Measurements from ENCODE around the gene OTOF. TPM values are rescaled to one million over a fixed set of nuclear protein-coding genes. Genes with fewer than 3 reads are reported as not detected.

Gene OTOF
- total and polyA plus RNA-seq, 3 experiments from 2014 or later: 1.7 to 2.6 (median 1.7) TPM

GRCh38 chr2:26442301-26442700 lies 35.6 kb downstream of the OTOF start:
- H3K9me3 Mint-ChIP-seq: peaks cover 0 to 2% (median 0%) of the 10 kb centered on the region in 5 donors
- CTCF ChIA-PET: no interaction called here
- H3K4me1 Mint-ChIP-seq: no peaks in the 10 kb centered on the region
- Histone ChIP-seq H3K4me1 (ENCODE audit: insufficient read depth, low read length) (no peaks in the 10 kb centered on the region), H3K9me3 (ENCODE audit: low read length) (no peaks in the 10 kb centered on the region), H3K27ac (ENCODE audit: low read depth, low read length) (no peak overlapping the region), H3K4me3 (ENCODE audit: low read length) (no peak overlapping the region), H3K27me3 (ENCODE audit: insufficient read depth, low read length, poor library complexity, severe bottlenecking) (no peaks in the 10 kb centered on the region), H3K36me3 (ENCODE audit: insufficient read depth, low read length) (no peaks in the 10 kb centered on the region)
- no peak overlapping the region for H3K27ac Mint-ChIP-seq
- H3K27me3 Mint-ChIP-seq: peaks cover 5 to 8% of the 10 kb centered on the region in 2 donors
- POLR2A ChIA-PET: no interaction called here
- H3K36me3 Mint-ChIP-seq: no peaks in the 10 kb centered on the region
- no peak overlapping the region for H3K4me3 Mint-ChIP-seq
- no peak for DNase-seq

GRCh38 chr2:26438926-26439325 lies 39.0 kb downstream of the OTOF start:
- H3K9me3 Mint-ChIP-seq: peaks cover 0 to 2% (median 0%) of the 10 kb centered on the region in 5 donors
- Histone ChIP-seq H3K36me3 (ENCODE audit: insufficient read depth, low read length) (no peaks in the 10 kb centered on the region), H3K27ac (ENCODE audit: low read depth, low read length) (no peak overlapping the region), H3K4me3 (ENCODE audit: low read length) (no peak overlapping the region), H3K9me3 (ENCODE audit: low read length) (no peaks in the 10 kb centered on the region), H3K4me1 (ENCODE audit: insufficient read depth, low read length) (no peaks in the 10 kb centered on the region), H3K27me3 (ENCODE audit: insufficient read depth, low read length, poor library complexity, severe bottlenecking) (no peaks in the 10 kb centered on the region)
- no peak for DNase-seq
- peaks cover 4 to 5% of the 10 kb centered on the region in 2 donors for H3K27me3 Mint-ChIP-seq
- H3K4me3 Mint-ChIP-seq: no peak overlapping the region
- no peaks in the 10 kb centered on the region for H3K4me1 Mint-ChIP-seq
- H3K27ac Mint-ChIP-seq: no peak overlapping the region
- ChIA-PET CTCF (no interaction called here), POLR2A (no interaction called here)
- H3K36me3 Mint-ChIP-seq: no peaks in the 10 kb centered on the region

GRCh38 chr2:26438526-26438925 lies 39.4 kb downstream of the OTOF start:
- Mint-ChIP-seq H3K27ac (no peak overlapping the region), H3K4me3 (no peak overlapping the region), H3K27me3 (peaks cover 4 to 5% of the 10 kb centered on the region in 2 donors), H3K4me1 (no peaks in the 10 kb centered on the region), H3K9me3 (peaks cover 0 to 2% (median 0%) of the 10 kb centered on the region in 5 donors), H3K36me3 (no peaks in the 10 kb centered on the region)
- Histone ChIP-seq H3K4me3 (ENCODE audit: low read length) (no peak overlapping the region), H3K27ac (ENCODE audit: low read depth, low read length) (no peak overlapping the region), H3K27me3 (ENCODE audit: insufficient read depth, low read length, poor library complexity, severe bottlenecking) (no peaks in the 10 kb centered on the region), H3K9me3 (ENCODE audit: low read length) (no peaks in the 10 kb centered on the region), H3K4me1 (ENCODE audit: insufficient read depth, low read length) (no peaks in the 10 kb centered on the region), H3K36me3 (ENCODE audit: insufficient read depth, low read length) (no peaks in the 10 kb centered on the region)
- ChIA-PET POLR2A (no interaction called here), CTCF (no interaction called here)
- DNase-seq: no peak

- no peak overlapping the region for H3K27ac Mint-ChIP-seq
- no peaks in the 10 kb centered on the region for H3K9me3 ChIP-seq (ENCODE audit: low read length)
- H3K4me1 Mint-ChIP-seq: no peaks in the 10 kb centered on the region
- H3K9me3 Mint-ChIP-seq: peaks cover 0 to 2% (median 0%) of the 10 kb centered on the region in 5 donors
- ChIA-PET CTCF (no interaction called here), POLR2A (no interaction called here)
- H3K4me1 ChIP-seq (ENCODE audit: insufficient read depth, low read length): no peaks in the 10 kb centered on the region
- H3K27ac ChIP-seq (ENCODE audit: low read depth, low read length): no peak overlapping the region
- H3K36me3 ChIP-seq (ENCODE audit: insufficient read depth, low read length): no peaks in the 10 kb centered on the region
- H3K4me3 Mint-ChIP-seq: no peak overlapping the region
- H3K4me3 ChIP-seq (ENCODE audit: low read length): no peak overlapping the region
- no peaks in the 10 kb centered on the region for H3K36me3 Mint-ChIP-seq
- no peak for DNase-seq
- no peaks in the 10 kb centered on the region for H3K27me3 ChIP-seq (ENCODE audit: insufficient read depth, low read length, poor library complexity, severe bottlenecking)
- H3K27me3 Mint-ChIP-seq: peaks cover 6 to 19% of the 10 kb centered on the region in 2 donors
Measured at GRCh38 chr2:26435106-26435505, 42.8 kb downstream of the OTOF start.

GRCh38 chr2:26432859-26433258 lies 45.1 kb downstream of the OTOF start:
- CTCF ChIA-PET: no interaction called here
- no peak overlapping the region for H3K4me3 Mint-ChIP-seq
- no peak for DNase-seq
- no peaks in the 10 kb centered on the region for H3K9me3 Mint-ChIP-seq
- Histone ChIP-seq H3K4me1 (ENCODE audit: insufficient read depth, low read length) (no peaks in the 10 kb centered on the region), H3K27me3 (ENCODE audit: insufficient read depth, low read length, poor library complexity, severe bottlenecking) (no peaks in the 10 kb centered on the region), H3K27ac (ENCODE audit: low read depth, low read length) (no peak overlapping the region), H3K4me3 (ENCODE audit: low read length) (no peak overlapping the region), H3K36me3 (ENCODE audit: insufficient read depth, low read length) (no peaks in the 10 kb centered on the region), H3K9me3 (ENCODE audit: low read length) (no peaks in the 10 kb centered on the region)
- H3K27ac Mint-ChIP-seq: no peak overlapping the region
- peaks cover 1 to 22% of the 10 kb centered on the region in 2 donors for H3K27me3 Mint-ChIP-seq
- POLR2A ChIA-PET: no interaction called here
- no peaks in the 10 kb centered on the region for H3K4me1 Mint-ChIP-seq
- H3K36me3 Mint-ChIP-seq: no peaks in the 10 kb centered on the region

GRCh38 chr2:26432363-26432762 lies 45.6 kb downstream of the OTOF start:
- Mint-ChIP-seq H3K4me3 (no peak overlapping the region), H3K27ac (no peak overlapping the region), H3K27me3 (peaks cover 1 to 22% of the 10 kb centered on the region in 2 donors), H3K9me3 (no peaks in the 10 kb centered on the region), H3K4me1 (no peaks in the 10 kb centered on the region), H3K36me3 (no peaks in the 10 kb centered on the region)
- H3K27ac ChIP-seq (ENCODE audit: low read depth, low read length): no peak overlapping the region
- H3K9me3 ChIP-seq (ENCODE audit: low read length): no peaks in the 10 kb centered on the region
- H3K36me3 ChIP-seq (ENCODE audit: insufficient read depth, low read length): no peaks in the 10 kb centered on the region
- H3K4me3 ChIP-seq (ENCODE audit: low read length): no peak overlapping the region
- no peaks in the 10 kb centered on the region for H3K4me1 ChIP-seq (ENCODE audit: insufficient read depth, low read length)
- H3K27me3 ChIP-seq (ENCODE audit: insufficient read depth, low read length, poor library complexity, severe bottlenecking): no peaks in the 10 kb centered on the region
- ChIA-PET POLR2A (no interaction called here), CTCF (no interaction called here)
- DNase-seq: no peak

GRCh38 chr2:26430826-26431225 lies 47.1 kb downstream of the OTOF start:
- POLR2A ChIA-PET: no interaction called here
- Histone ChIP-seq H3K4me1 (ENCODE audit: insufficient read depth, low read length) (no peaks in the 10 kb centered on the region), H3K27ac (ENCODE audit: low read depth, low read length) (no peak overlapping the region), H3K36me3 (ENCODE audit: insufficient read depth, low read length) (no peaks in the 10 kb centered on the region), H3K27me3 (ENCODE audit: insufficient read depth, low read length, poor library complexity, severe bottlenecking) (no peaks in the 10 kb centered on the region), H3K4me3 (ENCODE audit: low read length) (no peak overlapping the region), H3K9me3 (ENCODE audit: low read length) (no peaks in the 10 kb centered on the region)
- Mint-ChIP-seq H3K4me1 (no peaks in the 10 kb centered on the region), H3K27me3 (peaks cover 1 to 22% of the 10 kb centered on the region in 2 donors), H3K4me3 (no peak overlapping the region), H3K9me3 (no peaks in the 10 kb centered on the region), H3K27ac (no peak overlapping the region), H3K36me3 (no peaks in the 10 kb centered on the region)
- CTCF ChIA-PET: no interaction called here
- DNase-seq: no peak

- H3K4me3 ChIP-seq (ENCODE audit: low read length): no peak overlapping the region
- Mint-ChIP-seq H3K27ac (no peak overlapping the region), H3K36me3 (no peaks in the 10 kb centered on the region), H3K9me3 (no peaks in the 10 kb centered on the region), H3K4me1 (no peaks in the 10 kb centered on the region), H3K4me3 (no peak overlapping the region), H3K27me3 (peaks cover 4 to 22% of the 10 kb centered on the region in 2 donors)
- H3K4me1 ChIP-seq (ENCODE audit: insufficient read depth, low read length): no peaks in the 10 kb centered on the region
- no peak overlapping the region for H3K27ac ChIP-seq (ENCODE audit: low read depth, low read length)
- CTCF ChIA-PET: no interaction called here
- H3K27me3 ChIP-seq (ENCODE audit: insufficient read depth, low read length, poor library complexity, severe bottlenecking): no peaks in the 10 kb centered on the region
- DNase-seq: no peak
- H3K36me3 ChIP-seq (ENCODE audit: insufficient read depth, low read length): no peaks in the 10 kb centered on the region
- POLR2A ChIA-PET: no interaction called here
- no peaks in the 10 kb centered on the region for H3K9me3 ChIP-seq (ENCODE audit: low read length)
Measured at GRCh38 chr2:26429779-26430578, 47.9 kb downstream of the OTOF start.
